Common myeloid progenitor, CD34-positive (primary cell): ENCODE data around the gene CSNK2A3.

Experiments
- CTCF ChIA-PET: fragments of 350-600 bp; sonication (Branson Sonifier 250); formaldehyde crosslinking; loops from one replicate; lab custom pipeline; 2021; ENCODE audit warnings: antibody characterized with exemption; lab: Charles Lee
- POLR2A ChIA-PET: fragments of 350-600 bp; sonication (Branson Sonifier 250); formaldehyde crosslinking; loops from one replicate; lab custom pipeline; 2021; ENCODE audit warnings: antibody characterized with exemption; lab: Charles Lee
- DNase-seq, 3 donors: peaks; one replicate each; pipeline versions ENCODE4 v3.0.0 to v3.0.0-alpha.2; 2013
- H3K27ac ChIP-seq, 2 experiments: 1 replicate in 1 of 2; 2 replicates in 1 of 2; pipeline ENCODE4 v1.7.0; 2013; ENCODE audit warnings: inconsistent platforms in 2 of 2, low read length in 2 of 2, mild to moderate bottlenecking in 2 of 2, low read depth in 1 of 2, moderate library complexity in 1 of 2; ENCODE audit not compliant: severe bottlenecking in 2 of 2, insufficient read depth in 1 of 2, poor library complexity in 1 of 2
- H3K27me3 ChIP-seq, 5 experiments: replicated peaks in 2 of 5; 1 replicate in 3 of 5; 2 replicates in 2 of 5; pipeline versions ENCODE4 v1.6.1 to v1.7.0; 2013; ENCODE audit warnings: low read length in 4 of 5, mild to moderate bottlenecking in 2 of 5, moderate library complexity in 2 of 5, inconsistent platforms in 1 of 5; ENCODE audit not compliant: insufficient read depth in 5 of 5, control insufficient read depth in 4 of 5
- H3K36me3 ChIP-seq, 4 experiments: 1 replicate in 2 of 4; 2 replicates in 2 of 4; pipeline versions ENCODE4 v1.6.1 to v1.7.0; 2013; ENCODE audit warnings: low read length in 3 of 4, control low read depth in 1 of 4, mild to moderate bottlenecking in 1 of 4; ENCODE audit not compliant: control insufficient read depth in 4 of 4, insufficient read depth in 4 of 4
- H3K4me1 ChIP-seq, 4 experiments: 1 replicate in 3 of 4; 2 replicates in 1 of 4; pipeline versions ENCODE4 v1.6.1 to v1.7.1; 2013; ENCODE audit warnings: low read length in 3 of 4, mild to moderate bottlenecking in 3 of 4, control low read depth in 1 of 4, inconsistent platforms in 1 of 4, moderate library complexity in 1 of 4; ENCODE audit not compliant: control insufficient read depth in 4 of 4, insufficient read depth in 4 of 4; ENCODE audit errors: control extremely low read depth in 1 of 4
- H3K4me3 ChIP-seq, 7 experiments: 1 replicate in 4 of 7; 2 replicates in 3 of 7; pipeline versions ENCODE4 v1.5.1 to v1.7.0; 2013; ENCODE audit warnings: mild to moderate bottlenecking in 7 of 7, low read length in 6 of 7, moderate library complexity in 6 of 7, inconsistent platforms in 2 of 7, low read depth in 2 of 7, control low read depth in 1 of 7; ENCODE audit not compliant: insufficient read depth in 4 of 7, control insufficient read depth in 1 of 7; ENCODE audit errors: extremely low read depth in 1 of 7
- H3K9me3 ChIP-seq, 5 experiments: 1 replicate in 4 of 5; 2 replicates in 1 of 5; pipeline versions ENCODE4 v1.6.1 to v1.7.1; 2013; ENCODE audit warnings: low read length in 4 of 5, mild to moderate bottlenecking in 2 of 5, inconsistent platforms in 1 of 5, low read depth in 1 of 5, moderate library complexity in 1 of 5; ENCODE audit not compliant: control insufficient read depth in 4 of 5, insufficient read depth in 2 of 5; ENCODE audit errors: control extremely low read depth in 1 of 5
- WGBS: methylation state at CpG from one replicate; pipeline ENCODE4 v1.1.5; 2013; ENCODE audit not compliant: insufficient coverage; 5-methylcytosine and 5-hydroxymethylcytosine counted together

The CSNK2A3 gene

DNA sequence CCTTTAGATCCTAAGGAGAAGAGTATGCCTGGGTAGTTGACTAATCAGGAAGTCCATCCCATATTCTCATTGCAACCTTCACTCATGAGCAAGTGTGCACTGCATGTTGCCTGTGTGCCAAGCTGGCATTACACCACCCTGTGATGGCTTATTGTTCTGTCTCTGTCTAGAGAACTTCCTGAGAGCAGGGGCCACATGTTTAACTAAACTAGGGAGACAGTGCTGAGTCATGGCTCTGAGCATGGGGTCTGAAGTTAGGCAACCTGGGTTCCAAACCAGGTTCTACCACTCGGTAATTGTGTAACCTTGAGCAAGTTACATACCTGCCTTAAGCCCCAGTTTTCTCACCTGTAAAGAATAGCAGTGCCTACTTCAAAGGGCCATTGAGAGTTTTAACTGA is 39.6 kb downstream of the CSNK2A3 start:
- DNase-seq = peak in 2 of 3 donors; percentile 19 to 29
- Histone ChIP-seq H3K9me3 (peaks cover 0 to 15% (median 3%) of the 10 kb centered on the region in 5 experiments), H3K4me3 (no peak overlapping the region), H3K4me1 (peaks cover 0 to 31% (median 0%) of the 10 kb centered on the region in 4 experiments), H3K36me3 (no peaks in the 10 kb centered on the region), H3K27me3 (no peaks in the 10 kb centered on the region), H3K27ac (no peak overlapping the region)
- ChIA-PET CTCF (interaction anchor here (0.7 to 1.2 kb wide), 3 partner anchors 24 to 659 kb away, joined by 3 to 6 read pairs (median 3); no protein-coding TSS in a partner anchor), POLR2A (no interaction called here)
- 88% methylated on average over 1 of the region's 1 CpG for WGBS

DNA sequence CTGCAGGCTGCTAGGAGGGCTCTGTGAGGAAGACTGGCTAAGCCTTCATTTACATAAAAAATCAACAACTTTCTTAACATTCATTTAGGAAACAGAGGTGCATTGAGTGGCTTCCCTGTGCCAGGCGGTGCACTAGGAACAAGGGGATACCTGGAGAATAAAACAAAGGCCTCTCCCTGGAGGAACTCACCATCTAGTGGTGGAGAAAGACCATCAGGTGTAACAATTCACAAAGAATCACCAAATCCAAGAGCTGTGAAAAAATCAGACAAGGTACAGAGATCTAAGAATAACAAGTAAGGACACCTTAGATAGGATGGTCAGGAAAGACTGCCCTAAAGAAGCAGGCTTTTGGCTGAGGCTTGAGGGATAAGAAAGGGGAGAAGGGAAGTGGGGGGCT is 40.3 kb downstream of the CSNK2A3 start:
- Histone ChIP-seq H3K9me3 (peaks cover 0 to 15% (median 3%) of the 10 kb centered on the region in 5 experiments), H3K4me3 (no peak overlapping the region), H3K27me3 (no peaks in the 10 kb centered on the region), H3K36me3 (no peaks in the 10 kb centered on the region), H3K27ac (no peak overlapping the region), H3K4me1 (peaks cover 0 to 29% (median 0%) of the 10 kb centered on the region in 4 experiments)
- DNase-seq = no peak
- POLR2A ChIA-PET = no interaction called here
- CTCF ChIA-PET = no interaction called here
- no CpG with 5 or more reads among the region's 1 CpG for WGBS

GRCh38 chr11:11311169-11311568 is 41.9 kb downstream of the CSNK2A3 start:
- no peak overlapping the region for H3K27ac ChIP-seq
- H3K4me1 ChIP-seq = peaks cover 0 to 25% (median 0%) of the 10 kb centered on the region in 4 experiments
- peak; percentile 6 to 67 (median 67) for DNase-seq
- H3K9me3 ChIP-seq = peaks cover 0 to 15% (median 3%) of the 10 kb centered on the region in 5 experiments
- ChIA-PET CTCF (no interaction called here), POLR2A (no interaction called here)
- H3K4me3 ChIP-seq = no peak overlapping the region
- H3K36me3 ChIP-seq = no peaks in the 10 kb centered on the region
- no peaks in the 10 kb centered on the region for H3K27me3 ChIP-seq
- WGBS = 15% methylated on average over 3 of the region's 3 CpGs

DNA sequence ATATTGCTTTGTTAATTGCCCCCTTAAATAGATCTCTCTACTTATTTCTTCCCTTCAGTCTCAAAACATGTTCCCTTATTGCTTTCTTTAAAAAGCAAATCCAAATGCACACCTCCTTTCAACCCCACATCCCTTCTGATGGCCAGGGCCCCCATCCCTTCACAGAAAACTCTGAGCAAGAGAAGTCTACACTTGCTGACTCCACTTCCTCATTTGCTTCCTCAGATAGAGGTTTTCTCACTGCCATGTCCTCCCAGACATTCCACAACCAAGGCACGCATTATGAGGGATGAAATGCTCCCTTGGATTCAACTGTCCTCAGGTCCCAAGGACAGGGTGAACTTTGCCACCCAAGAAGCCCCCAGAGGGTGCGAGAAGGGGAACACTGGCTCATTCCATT is 43.1 kb downstream of the CSNK2A3 start:
- DNase-seq = no peak
- H3K27me3 ChIP-seq = no peaks in the 10 kb centered on the region
- H3K36me3 ChIP-seq = no peaks in the 10 kb centered on the region
- 100% methylated on average over 1 of the region's 2 CpGs for WGBS
- H3K27ac ChIP-seq = no peak overlapping the region
- H3K4me3 ChIP-seq = no peak overlapping the region
- ChIA-PET POLR2A (no interaction called here), CTCF (no interaction called here)
- H3K9me3 ChIP-seq = peaks cover 0 to 15% (median 3%) of the 10 kb centered on the region in 5 experiments
- peaks cover 0 to 25% (median 0%) of the 10 kb centered on the region in 4 experiments for H3K4me1 ChIP-seq

DNA sequence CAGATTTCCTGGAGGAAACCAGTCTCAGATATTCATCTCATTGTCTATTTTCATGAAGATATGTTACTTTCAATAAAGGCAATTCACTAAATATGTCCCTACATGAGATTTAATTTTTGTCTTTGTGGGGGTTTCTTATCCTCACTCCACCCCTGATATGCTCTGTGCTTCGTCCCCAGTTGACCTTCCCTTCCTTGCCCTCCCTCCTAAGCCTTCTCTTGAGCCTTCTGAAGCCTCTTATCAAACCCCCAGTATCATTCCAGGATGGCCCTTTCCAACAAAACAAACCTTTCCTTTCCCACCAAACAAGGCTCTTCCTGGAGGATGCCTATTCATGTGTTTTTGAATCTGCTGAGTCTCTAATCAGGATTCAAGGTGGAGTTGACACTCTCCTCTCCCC is 44.8 kb downstream of the CSNK2A3 start:
- Histone ChIP-seq H3K9me3 (peaks cover 0 to 15% (median 3%) of the 10 kb centered on the region in 5 experiments), H3K36me3 (no peaks in the 10 kb centered on the region), H3K27me3 (no peaks in the 10 kb centered on the region), H3K4me3 (no peak overlapping the region), H3K4me1 (peaks cover 0 to 18% (median 0%) of the 10 kb centered on the region in 4 experiments), H3K27ac (no peak overlapping the region)
- ChIA-PET CTCF (no interaction called here), POLR2A (interaction anchor here (0.6 kb wide), 1 partner anchor 1439 kb away, joined by 3 read pairs; no protein-coding TSS in a partner anchor)
- 100% methylated on average over 1 of the region's 1 CpG for WGBS
- no peak for DNase-seq

DNA sequence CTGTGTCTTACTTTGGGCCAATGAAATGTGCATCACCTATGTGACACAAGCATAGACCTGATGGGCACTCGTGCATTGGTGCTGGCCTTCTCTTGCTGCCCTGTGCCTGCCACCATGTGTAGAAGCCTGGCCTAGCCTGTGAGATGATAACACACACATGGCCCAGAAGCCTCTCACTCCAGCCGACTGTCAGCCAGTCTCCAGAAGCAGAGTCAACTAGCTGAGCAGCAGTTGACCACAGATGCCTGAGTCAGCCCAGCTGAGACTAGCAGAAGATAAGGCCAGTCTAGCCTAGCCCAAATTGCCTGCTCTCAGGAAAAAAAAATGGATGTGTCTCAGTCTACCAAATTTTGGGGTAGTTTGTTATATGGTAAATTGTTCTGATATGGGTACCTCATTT is 46.2 kb downstream of the CSNK2A3 start:
- Histone ChIP-seq H3K4me3 (no peak overlapping the region), H3K36me3 (no peaks in the 10 kb centered on the region), H3K27me3 (no peaks in the 10 kb centered on the region), H3K9me3 (peaks cover 0 to 15% (median 0%) of the 10 kb centered on the region in 5 experiments), H3K4me1 (peaks cover 0 to 14% (median 0%) of the 10 kb centered on the region in 4 experiments), H3K27ac (no peak overlapping the region)
- ChIA-PET CTCF (no interaction called here), POLR2A (no interaction called here)
- DNase-seq = no peak
- 100% methylated on average over 2 of the region's 2 CpGs for WGBS

DNA sequence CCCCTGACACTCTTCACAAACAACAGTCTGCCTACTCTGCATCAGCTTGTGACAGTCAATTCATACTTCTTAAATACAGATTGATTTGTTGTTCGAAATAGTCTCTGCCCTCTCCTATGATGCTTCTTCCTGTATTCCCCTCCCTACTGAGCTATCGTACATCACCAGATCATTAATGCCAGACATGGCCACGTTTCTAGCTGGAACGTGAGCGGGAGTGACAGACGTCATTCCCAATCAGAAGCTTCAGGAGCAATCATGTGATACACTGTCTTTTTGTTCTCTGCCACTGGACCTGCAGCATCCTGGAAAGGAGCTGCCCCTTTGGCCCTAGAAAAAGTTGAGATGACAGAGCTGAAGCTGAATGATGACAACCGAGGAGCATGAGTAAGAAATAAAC is 48.5 kb downstream of the CSNK2A3 start:
- CTCF ChIA-PET = interaction anchor here (1.1 kb wide), 1 partner anchor 15 kb away, joined by 3 read pairs; no protein-coding TSS in a partner anchor
- DNase-seq = no peak
- no peak overlapping the region for H3K27ac ChIP-seq
- 84% methylated on average over 7 of the region's 7 CpGs for WGBS
- H3K4me1 ChIP-seq = peaks cover 0 to 2% (median 0%) of the 10 kb centered on the region in 4 experiments
- no peaks in the 10 kb centered on the region for H3K27me3 ChIP-seq
- H3K36me3 ChIP-seq = no peaks in the 10 kb centered on the region
- H3K4me3 ChIP-seq = no peak overlapping the region
- peaks cover 0 to 2% (median 0%) of the 10 kb centered on the region in 5 experiments for H3K9me3 ChIP-seq
- POLR2A ChIA-PET = no interaction called here
